VCaP (cell line): ENCODE results near the gene DRD3.
A peak's percentile ranks its signal among the peaks of the same experiment; 100 is the strongest.

Experiments
- H3K27ac ChIP-seq: fragments of 450-650 bp; 2 replicates; pipeline ENCODE4 v1.5.1; 2017
- TF ChIP-seq, protein P1 (sequence below): fragments of 450-650 bp; conservative IDR thresholded peaks from 2 replicates; pipeline ENCODE4 v1.5.1; 2017; ENCODE audit warnings: mild to moderate bottlenecking, moderate library complexity

The DRD3 gene

DNA sequence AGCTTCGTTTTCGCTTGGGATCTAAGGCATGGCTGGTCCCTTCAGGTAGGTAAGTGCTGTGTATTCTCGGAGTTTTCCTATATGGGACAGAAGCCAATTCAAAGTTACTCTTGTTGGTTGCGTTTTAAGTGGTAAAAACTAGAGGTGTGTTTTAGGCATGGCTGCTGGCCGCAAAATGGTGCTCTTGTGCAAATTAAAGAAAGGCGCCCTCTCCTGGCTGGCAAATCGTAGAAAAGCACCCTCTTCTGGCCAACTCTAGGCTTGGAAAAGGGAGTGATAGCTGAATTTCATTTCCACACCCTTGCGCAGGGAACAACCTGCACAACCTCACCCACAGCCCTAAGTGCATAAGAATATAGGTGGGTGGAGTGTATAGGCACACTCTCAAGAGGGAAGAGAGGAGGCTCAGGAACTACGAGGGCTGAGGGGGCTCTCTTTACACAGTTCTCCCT, 23.5 kb downstream of the DRD3 start:
- TF ChIP-seq, protein P1, sequence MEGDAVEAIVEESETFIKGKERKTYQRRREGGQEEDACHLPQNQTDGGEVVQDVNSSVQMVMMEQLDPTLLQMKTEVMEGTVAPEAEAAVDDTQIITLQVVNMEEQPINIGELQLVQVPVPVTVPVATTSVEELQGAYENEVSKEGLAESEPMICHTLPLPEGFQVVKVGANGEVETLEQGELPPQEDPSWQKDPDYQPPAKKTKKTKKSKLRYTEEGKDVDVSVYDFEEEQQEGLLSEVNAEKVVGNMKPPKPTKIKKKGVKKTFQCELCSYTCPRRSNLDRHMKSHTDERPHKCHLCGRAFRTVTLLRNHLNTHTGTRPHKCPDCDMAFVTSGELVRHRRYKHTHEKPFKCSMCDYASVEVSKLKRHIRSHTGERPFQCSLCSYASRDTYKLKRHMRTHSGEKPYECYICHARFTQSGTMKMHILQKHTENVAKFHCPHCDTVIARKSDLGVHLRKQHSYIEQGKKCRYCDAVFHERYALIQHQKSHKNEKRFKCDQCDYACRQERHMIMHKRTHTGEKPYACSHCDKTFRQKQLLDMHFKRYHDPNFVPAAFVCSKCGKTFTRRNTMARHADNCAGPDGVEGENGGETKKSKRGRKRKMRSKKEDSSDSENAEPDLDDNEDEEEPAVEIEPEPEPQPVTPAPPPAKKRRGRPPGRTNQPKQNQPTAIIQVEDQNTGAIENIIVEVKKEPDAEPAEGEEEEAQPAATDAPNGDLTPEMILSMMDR, result peak; percentile 56
- no peak overlapping the region for H3K27ac ChIP-seq

DNA sequence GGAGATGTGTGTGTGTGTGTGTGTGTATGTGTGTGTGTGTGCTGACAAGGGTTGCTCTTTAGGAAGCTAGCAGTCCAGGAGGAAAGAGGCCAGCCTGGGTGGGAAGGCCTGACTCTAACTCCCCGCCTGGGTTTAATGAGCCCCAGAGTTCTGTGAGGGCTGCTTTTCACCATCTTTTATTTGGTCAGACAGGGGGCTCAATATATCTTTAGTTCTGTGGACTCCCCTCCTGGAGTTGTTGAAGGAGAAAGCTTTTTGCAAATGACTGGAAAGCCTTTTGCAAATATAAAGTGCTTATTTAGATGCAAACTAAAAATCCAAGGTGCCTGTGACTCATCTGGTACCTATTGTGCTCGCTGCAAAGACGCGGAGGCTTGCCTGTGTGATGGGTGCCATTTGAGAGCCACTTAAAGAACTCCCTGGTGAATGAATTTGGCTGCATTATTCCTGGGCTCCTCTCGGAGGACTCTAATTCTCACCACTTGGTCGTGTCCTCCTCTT, 24.5 kb downstream of the DRD3 start:
- TF ChIP-seq, protein P1, result no peak

DNA sequence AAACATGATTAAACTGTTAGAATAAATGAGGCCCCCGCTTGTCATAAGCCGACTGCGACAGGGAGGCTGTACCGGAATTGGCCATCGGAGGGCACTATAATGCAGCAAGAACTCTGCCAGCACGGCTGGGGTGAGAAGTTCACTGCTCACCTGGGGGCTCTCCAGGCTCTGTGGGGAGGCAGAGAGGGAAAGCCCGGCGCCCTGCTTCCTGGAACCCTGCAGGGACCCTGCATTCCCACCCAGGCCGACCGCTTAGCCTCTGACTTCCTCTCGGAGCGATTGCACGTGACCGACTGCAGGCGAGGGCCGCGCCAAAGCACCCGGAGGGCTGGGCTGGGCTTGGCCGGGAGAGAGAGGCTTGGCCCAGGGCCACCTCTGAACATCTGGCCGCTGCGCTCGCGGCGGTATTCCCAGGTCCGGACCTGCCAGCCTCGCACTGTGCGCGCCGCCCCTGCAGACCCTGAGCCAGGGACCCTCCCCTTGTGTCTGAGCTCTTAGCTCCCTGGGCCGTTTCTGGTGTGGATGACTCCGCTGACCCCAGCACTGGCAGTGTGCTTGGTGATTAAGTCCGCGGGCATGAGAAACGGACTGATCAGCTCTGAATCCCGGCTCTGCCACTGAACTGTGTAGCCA, 26.2 kb downstream of the DRD3 start:
- TF ChIP-seq, protein P1, result peak; percentile 96

More for the DNA sequence above, 24.5 kb downstream of the DRD3 start:
- H3K27ac ChIP-seq, result no peak overlapping the region

DNA sequence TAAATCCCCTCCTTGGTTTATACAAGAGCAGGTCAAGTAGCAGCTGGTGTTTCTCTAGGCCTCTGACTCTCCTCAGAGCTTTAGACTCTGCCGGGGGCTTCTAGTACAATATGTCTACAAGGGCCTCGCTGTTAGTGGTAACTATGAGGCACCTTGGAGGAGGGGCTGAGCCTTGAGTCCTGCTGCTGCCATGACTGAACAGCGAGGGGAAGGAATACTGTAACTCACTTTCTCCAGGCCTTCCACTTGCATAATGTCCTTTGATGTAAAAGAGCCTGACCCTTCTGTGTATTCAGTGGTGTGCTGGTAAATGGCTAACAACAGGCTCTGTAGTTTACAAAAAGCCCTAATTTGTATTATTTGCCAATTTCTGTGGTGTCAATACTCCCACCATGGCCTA, 27.8 kb downstream of the DRD3 start:
- H3K27ac ChIP-seq, result no peak overlapping the region

More for the DNA sequence above, 26.2 kb downstream of the DRD3 start:
- H3K27ac ChIP-seq, result peak overlapping the region; percentile 41; the same call in 1 of the 2 replicates

DNA sequence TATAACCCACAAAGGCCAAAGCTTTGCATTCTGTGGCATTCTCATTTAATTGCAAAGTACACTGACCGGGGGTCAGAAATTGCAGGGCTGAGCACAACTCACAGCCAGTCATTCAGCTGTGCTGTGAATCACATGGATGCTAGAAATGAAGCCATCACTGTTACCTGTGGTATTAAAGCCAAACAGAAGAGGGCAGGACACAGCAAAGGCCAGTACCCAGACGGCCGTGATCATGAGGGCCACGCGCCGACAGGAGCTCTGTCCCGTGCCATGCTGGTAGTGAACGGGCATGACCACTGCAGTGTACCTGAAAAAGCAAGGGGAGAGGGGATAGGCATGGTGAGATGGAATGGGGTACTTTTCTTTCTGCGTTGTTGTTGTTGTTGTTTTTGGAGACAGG, 31.6 kb downstream of the DRD3 start:
- TF ChIP-seq, protein P1, result no peak; the same call in 1 of the 2 replicates
- no peak overlapping the region for H3K27ac ChIP-seq

More for the DNA sequence above, 27.8 kb downstream of the DRD3 start:
- TF ChIP-seq, protein P1, result no peak

DNA sequence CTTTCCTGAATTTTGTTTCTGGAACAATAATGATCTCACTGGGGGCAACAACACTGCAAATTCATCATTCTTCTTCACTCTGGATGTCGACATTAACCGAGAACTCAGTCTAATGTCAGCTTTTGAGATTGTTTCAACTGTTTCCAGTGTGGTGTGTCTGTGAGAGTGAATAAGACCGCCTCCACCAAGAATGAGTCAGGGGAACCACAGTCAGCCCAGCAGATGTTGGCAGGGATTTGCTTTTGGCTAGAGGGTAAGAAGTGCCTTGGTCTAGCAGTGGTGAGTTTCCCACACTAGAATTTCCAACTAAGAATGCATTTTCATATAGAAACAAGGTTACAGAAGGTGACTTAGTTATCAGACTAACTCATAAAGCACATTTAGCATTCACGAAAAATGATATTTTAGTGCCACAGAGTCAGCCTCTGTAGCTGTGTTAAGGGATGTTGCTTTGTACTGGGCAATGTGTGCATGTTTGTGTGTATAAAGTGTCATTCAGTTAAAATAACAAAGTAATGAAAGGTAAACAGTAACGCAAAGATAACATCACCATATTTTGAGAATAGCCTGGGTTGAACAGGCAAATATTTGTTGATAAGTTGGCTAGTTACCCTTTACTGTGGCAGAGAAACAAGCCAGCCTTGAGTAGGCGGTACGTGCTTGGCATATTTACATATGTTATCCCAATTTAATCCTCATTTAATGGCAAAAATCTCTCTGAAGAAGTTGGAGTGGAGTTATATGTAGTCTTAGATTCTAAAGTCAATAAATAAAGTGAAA, 33.8 kb downstream of the DRD3 start:
- TF ChIP-seq, protein P1, result no peak
- no peak overlapping the region; the same call in 1 of the 2 replicates for H3K27ac ChIP-seq

DNA sequence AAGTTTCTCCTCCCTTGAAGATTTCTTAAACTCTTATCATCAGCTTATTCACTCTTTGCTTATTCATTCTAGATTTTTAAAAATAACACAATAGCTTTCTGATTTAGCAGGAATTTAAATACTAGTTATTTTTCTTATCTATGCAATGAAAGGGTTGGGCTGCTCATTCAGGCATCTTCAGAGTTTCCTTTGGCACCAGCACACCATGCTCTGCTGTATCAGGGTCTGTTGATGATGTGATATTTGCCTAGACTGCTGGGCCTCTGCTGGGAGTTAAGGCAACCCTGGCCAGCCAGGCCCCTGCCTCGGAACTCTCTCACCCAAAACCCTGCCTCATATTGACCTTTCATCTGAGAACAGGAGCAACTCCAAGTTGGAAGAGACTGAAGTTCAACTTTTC, 35.0 kb downstream of the DRD3 start:
- TF ChIP-seq, protein P1, result no peak
- no peak overlapping the region for H3K27ac ChIP-seq
